RWPE1 (cell line): ENCODE data around the gene DNAJC13.
A peak's percentile ranks its signal among the peaks of the same experiment; 100 is the strongest.

Source experiments
- CTCF ChIA-PET: fragments of 350-600 bp; sonication (Branson Sonifier 250); formaldehyde crosslinking; extraction: SDS; loops from one replicate; lab custom pipeline; 2021; lab: Yijun Ruan, JAX
- POLR2A ChIA-PET: fragments of 400-600 bp; formaldehyde crosslinking; extraction: SDS; loops from one replicate; lab custom pipeline; 2020; ENCODE audit warnings: antibody characterized with exemption; ENCODE audit not compliant: low non-redundant PET; lab: Yijun Ruan, JAX
- DNase-seq: peaks from one replicate; pipeline ENCODE4 v3.0.0; 2012; ENCODE audit warnings: low spot score
- H3K27ac ChIP-seq: fragments of 450-650 bp; 2 replicates; pipeline ENCODE4 v1.5.1; 2017
- TF ChIP-seq, protein P1 (sequence below): fragments of 450-650 bp; conservative IDR thresholded peaks from 2 replicates; pipeline ENCODE4 v1.5.1; 2017; ENCODE audit warnings: low read depth, mild to moderate bottlenecking

The DNAJC13 gene

GRCh38 chr3:132530624-132531023 lies 113.3 kb downstream of the DNAJC13 start:
- ChIA-PET POLR2A (no interaction called here), CTCF (interaction anchor here (0.5 to 1.0 kb wide), 2 partner anchors 9 to 112 kb away, joined by 3 to 7 read pairs; no protein-coding TSS in a partner anchor)
- no peak for DNase-seq
- TF ChIP-seq, protein P1, sequence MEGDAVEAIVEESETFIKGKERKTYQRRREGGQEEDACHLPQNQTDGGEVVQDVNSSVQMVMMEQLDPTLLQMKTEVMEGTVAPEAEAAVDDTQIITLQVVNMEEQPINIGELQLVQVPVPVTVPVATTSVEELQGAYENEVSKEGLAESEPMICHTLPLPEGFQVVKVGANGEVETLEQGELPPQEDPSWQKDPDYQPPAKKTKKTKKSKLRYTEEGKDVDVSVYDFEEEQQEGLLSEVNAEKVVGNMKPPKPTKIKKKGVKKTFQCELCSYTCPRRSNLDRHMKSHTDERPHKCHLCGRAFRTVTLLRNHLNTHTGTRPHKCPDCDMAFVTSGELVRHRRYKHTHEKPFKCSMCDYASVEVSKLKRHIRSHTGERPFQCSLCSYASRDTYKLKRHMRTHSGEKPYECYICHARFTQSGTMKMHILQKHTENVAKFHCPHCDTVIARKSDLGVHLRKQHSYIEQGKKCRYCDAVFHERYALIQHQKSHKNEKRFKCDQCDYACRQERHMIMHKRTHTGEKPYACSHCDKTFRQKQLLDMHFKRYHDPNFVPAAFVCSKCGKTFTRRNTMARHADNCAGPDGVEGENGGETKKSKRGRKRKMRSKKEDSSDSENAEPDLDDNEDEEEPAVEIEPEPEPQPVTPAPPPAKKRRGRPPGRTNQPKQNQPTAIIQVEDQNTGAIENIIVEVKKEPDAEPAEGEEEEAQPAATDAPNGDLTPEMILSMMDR, result no peak
- H3K27ac ChIP-seq, result no peak overlapping the region

DNA sequence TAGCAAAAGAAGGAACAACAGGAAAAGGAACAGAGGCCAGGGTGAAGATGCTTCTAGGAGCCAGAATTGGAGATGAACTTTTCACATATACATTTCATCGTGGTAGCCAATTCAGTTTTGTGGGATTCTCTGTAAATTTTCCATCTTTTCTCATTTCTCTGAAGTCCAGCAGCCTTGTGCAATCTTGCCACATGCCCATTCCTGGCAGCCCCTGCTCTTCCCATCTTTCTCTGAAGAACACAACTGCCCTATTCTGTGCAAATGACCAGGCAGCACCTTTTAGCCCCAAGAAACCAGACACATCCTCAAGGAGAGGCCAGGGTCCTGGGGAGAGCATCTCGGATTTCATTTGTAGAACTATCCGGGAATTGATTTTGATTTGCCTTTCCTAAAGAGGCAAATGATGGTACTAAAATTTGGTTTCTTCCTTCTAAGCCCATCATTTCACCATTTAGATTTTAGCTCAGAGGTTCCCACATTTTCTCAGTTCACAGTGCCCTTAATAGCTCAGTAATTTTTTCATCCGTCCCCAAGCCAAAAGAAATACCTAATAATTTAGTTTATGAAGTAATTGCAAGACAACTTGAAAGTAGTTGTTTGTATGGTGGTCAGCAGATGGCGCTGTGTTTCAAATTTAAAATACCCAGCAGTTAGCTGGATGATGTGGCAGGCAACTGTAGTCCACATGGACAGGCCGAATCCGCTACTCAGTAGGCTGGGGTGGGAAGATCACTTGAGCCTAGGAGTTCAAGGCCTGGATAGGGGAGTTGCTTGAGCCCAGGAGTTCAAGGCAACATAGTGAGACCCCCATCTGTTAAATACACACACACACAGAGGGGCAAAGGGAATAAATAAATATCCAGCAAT lies 118.5 kb downstream of the DNAJC13 start:
- ChIA-PET POLR2A (no interaction called here), CTCF (interaction anchor here (0.5 to 3.8 kb wide), 8 partner anchors 11 to 1634 kb away, joined by 3 to 28 read pairs (median 4); no protein-coding TSS in a partner anchor)
- peak; percentile 54 for DNase-seq
- TF ChIP-seq, protein P1, result peak; percentile 64; the same call in 1 of the 2 replicates
- H3K27ac ChIP-seq, result no peak overlapping the region

DNA sequence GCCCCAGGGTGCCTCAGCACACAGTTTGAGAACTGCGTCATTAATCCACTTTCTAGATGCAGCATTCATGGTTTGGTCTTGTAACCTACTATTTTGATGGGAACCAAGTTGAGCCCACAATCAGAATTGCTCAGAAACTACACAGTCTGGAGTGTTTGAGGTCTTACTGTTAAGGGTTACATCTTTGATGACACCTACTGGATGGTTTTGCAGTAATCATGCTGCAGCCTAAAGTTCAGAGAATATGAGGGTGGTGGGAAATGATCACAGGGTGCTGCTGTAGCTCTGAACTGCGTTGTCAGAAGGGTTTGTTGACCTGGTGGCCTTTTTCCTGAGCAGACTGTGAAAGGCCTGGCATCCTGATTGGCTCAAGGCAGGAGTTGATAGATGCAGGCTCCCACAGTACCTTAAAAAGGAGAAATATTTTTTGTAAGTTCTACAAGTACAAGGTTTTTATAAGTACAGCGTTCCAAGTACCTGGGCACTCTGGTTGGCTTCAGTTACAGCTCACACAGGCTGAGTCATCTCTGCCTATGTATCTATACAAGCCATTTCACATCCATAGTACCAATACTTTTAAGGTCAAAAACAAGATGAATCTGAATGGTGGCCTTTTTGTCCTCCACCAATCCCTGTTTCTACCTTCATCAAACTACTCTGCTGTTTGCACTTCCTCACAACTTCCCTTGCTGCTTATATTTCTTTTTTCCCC lies 119.3 kb downstream of the DNAJC13 start:
- no peak for DNase-seq
- no peak overlapping the region for H3K27ac ChIP-seq
- TF ChIP-seq, protein P1, result no peak
- ChIA-PET POLR2A (no interaction called here), CTCF (interaction anchor here (0.5 to 3.8 kb wide), 7 partner anchors 12 to 1635 kb away, joined by 3 to 28 read pairs (median 3); no protein-coding TSS in a partner anchor)

DNA sequence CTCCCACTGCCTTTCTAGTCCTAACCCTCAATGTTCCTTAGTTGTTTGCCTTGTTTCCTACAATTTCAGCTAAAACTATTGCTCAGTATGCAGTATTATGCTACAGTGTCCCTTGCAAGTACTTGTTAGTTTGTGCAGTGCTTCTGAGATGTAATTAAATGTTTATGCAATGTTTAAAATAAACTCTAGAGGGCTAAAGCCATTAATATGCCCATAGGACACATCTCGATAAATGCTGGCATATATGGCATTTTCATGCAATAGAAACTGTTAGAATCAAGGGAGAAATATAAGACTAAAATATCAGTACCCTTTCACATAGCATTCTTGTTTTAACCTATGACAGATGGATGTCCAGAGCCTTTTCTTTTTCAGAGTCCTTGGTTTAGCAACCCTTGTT lies 120.0 kb downstream of the DNAJC13 start:
- POLR2A ChIA-PET, result no interaction called here
- CTCF ChIA-PET, result interaction anchor here (1.0 to 3.8 kb wide), 2 partner anchors 102 to 105 kb away, joined by 5 to 28 read pairs; no protein-coding TSS in a partner anchor

DNA sequence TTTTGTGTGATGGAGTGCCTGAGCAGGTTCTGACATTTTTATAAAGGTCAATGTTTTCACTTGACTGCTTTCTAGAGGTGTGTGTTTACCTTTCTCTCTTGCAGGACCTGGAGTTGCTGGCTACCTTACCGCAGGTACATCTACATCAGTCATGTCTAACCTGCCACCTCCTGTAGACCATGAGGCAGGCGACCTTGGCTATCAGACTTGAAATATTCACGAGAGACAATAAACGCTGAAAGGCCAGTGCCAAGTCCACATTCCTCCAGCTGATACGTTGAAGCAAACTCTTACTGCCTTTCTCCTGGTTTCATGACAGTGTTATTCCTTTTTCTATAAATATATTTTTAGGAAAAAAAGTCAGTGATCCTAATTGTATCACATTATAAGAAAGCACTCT lies 120.8 kb downstream of the DNAJC13 start:
- DNase-seq, result no peak
- no peak overlapping the region for H3K27ac ChIP-seq
- TF ChIP-seq, protein P1, result no peak
- ChIA-PET POLR2A (interaction anchor here (0.6 kb wide), 1 partner anchor 39 kb away, joined by 4 read pairs; no protein-coding TSS in a partner anchor), CTCF (interaction anchor here (3.8 kb wide), 1 partner anchor 104 kb away, joined by 28 read pairs; no protein-coding TSS in a partner anchor)

More for the DNA sequence above, 120.0 kb downstream of the DNAJC13 start:
- no peak overlapping the region for H3K27ac ChIP-seq
- no peak for DNase-seq
- TF ChIP-seq, protein P1, result no peak

DNA sequence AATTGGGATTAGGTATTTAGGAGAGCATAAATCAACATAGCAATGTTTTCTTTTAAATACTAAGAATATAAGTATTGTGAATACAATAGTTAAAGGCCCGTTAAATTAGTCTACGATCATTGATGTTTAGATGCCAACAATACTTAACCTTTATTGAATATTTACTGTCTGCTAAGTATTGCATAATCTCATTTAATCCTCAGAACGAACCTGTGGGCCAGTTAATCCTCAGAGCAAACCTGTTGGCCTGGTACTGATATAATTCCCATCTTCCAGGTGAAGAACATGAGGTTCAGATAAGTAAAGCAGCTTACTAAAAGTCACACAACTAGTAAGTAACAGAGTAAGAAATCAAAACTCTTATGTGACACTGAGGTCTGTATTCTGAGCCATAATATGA lies 122.4 kb downstream of the DNAJC13 start:
- ChIA-PET CTCF (interaction anchor here (0.7 to 0.9 kb wide), 2 partner anchors 9 to 37 kb away, joined by 3 read pairs; no protein-coding TSS in a partner anchor), POLR2A (no interaction called here)
- H3K27ac ChIP-seq, result no peak overlapping the region
- DNase-seq, result no peak
- TF ChIP-seq, protein P1, result no peak
